SK-N-SH (cell line): ENCODE results near the gene TRPC3. TPM values are rescaled to one million over a fixed set of nuclear protein-coding genes. Genes with fewer than 3 reads are reported as not detected.

Source experiments
- CTCF ChIA-PET: fragments of 300-600, 350-600 bp; formaldehyde crosslinking; extraction: SDS; loops from one replicate; lab custom pipeline; 2021; lab: Yijun Ruan, JAX
- POLR2A ChIA-PET: fragments of 350-600 bp; sonication (Branson Sonifier 250); formaldehyde crosslinking; extraction: SDS; loops from one replicate; lab custom pipeline; 2020; ENCODE audit warnings: antibody characterized with exemption, inconsistent platforms; lab: Yijun Ruan, JAX
- DNase-seq: peaks from one replicate; pipeline ENCODE4 v3.0.0; 2012
- H2AFZ ChIP-seq: fragments of 200-600 bp; sonication (generic); 2 replicates; pipeline ENCODE4 v1.8.1; 2016; ENCODE audit warnings: antibody characterized with exemption, mild to moderate bottlenecking, low read depth
- H3F3A ChIP-seq: fragments of 200-600 bp; sonication (generic); replicated peaks from 2 replicates; pipeline ENCODE3; 2016; ENCODE audit warnings: antibody characterized with exemption, mild to moderate bottlenecking; ENCODE audit not compliant: insufficient read depth
- H3K27ac ChIP-seq, 2 experiments: fragments of 200-500 bp in 1 of 2; fragments of 200-600 bp in 1 of 2; sonication (Bioruptor generic) in 1 of 2; sonication (generic), shearing (Covaris generic) in 1 of 2; 2 replicates each; pipeline versions ENCODE4 v1.5.1 to v1.6.1; 2014 to 2016; ENCODE audit warnings: low read depth in 2 of 2, inconsistent platforms in 1 of 2, low read length in 1 of 2, mild to moderate bottlenecking in 1 of 2, mixed read lengths in 1 of 2
- H3K27me3 ChIP-seq: fragments of 200-600 bp; sonication (generic), shearing (Covaris generic); 2 replicates; pipeline ENCODE4 v1.6.1; 2016; ENCODE audit warnings: mixed run types; ENCODE audit not compliant: insufficient read depth
- H3K36me3 ChIP-seq, 2 experiments: fragments of 200-500 bp in 1 of 2; fragments of 200-600 bp in 1 of 2; sonication (Bioruptor generic) in 1 of 2; sonication (generic) in 1 of 2; replicated peaks in 1 of 2; 2 replicates each; pipeline versions ENCODE3 to v1.5.1; 2014 to 2016; ENCODE audit warnings: low read length in 1 of 2, mild to moderate bottlenecking in 1 of 2; ENCODE audit not compliant: insufficient read depth in 2 of 2, control insufficient read depth in 1 of 2
- H3K4me1 ChIP-seq, 2 experiments: fragments of 200-500 bp in 1 of 2; fragments of 200-600 bp in 1 of 2; sonication (Bioruptor generic) in 1 of 2; sonication (generic), shearing (Covaris generic) in 1 of 2; 2 replicates each; pipeline versions ENCODE4 v1.5.1 to v1.6.1; 2014 to 2016; ENCODE audit warnings: low read depth in 1 of 2, low read length in 1 of 2, mixed run types in 1 of 2; ENCODE audit not compliant: insufficient read depth in 2 of 2, control insufficient read depth in 1 of 2
- H3K4me2 ChIP-seq: fragments of 200-600 bp; sonication (generic), shearing (Covaris generic); 2 replicates; pipeline ENCODE4 v1.6.1; 2017; ENCODE audit warnings: mixed run types
- H3K4me3 ChIP-seq, 2 experiments: fragments of 200-500 bp in 1 of 2; fragments of 200-600 bp in 1 of 2; sonication (Bioruptor generic) in 1 of 2; sonication (generic), shearing (Covaris generic) in 1 of 2; 2 replicates each; pipeline versions ENCODE4 v1.5.1 to v1.8.1; 2014 to 2016; ENCODE audit warnings: low read depth in 2 of 2, inconsistent platforms in 1 of 2, low read length in 1 of 2, mild to moderate bottlenecking in 1 of 2, mixed read lengths in 1 of 2, moderate library complexity in 1 of 2
- H3K79me2 ChIP-seq: fragments of 200-600 bp; sonication (generic); 2 replicates; pipeline ENCODE4 v1.8.1; 2017; ENCODE audit warnings: mild to moderate bottlenecking; ENCODE audit not compliant: insufficient read depth
- H3K9ac ChIP-seq: fragments of 200-600 bp; sonication (generic); 2 replicates; pipeline ENCODE4 v1.6.1; 2017; ENCODE audit warnings: mixed run types
- H3K9me2 ChIP-seq: fragments of 200-600 bp; sonication (generic); 2 replicates; pipeline ENCODE4 v1.6.1; 2017; ENCODE audit warnings: mixed run types
- H3K9me3 ChIP-seq: fragments of 200-600 bp; sonication (generic); 2 replicates; pipeline ENCODE4 v1.6.1; 2017; ENCODE audit warnings: mixed run types, mild to moderate bottlenecking, moderate library complexity
- H4K20me1 ChIP-seq: fragments of 200-600 bp; sonication (generic); 2 replicates; pipeline ENCODE4 v1.6.1; 2017; ENCODE audit warnings: mild to moderate bottlenecking, mixed run types; ENCODE audit not compliant: insufficient read depth
- CHD2 ChIP-seq: fragments of 150-350 bp; IDR thresholded peaks from 2 replicates; pipeline ENCODE4 v1.6.1; 2018; ENCODE audit warnings: low read length; ENCODE audit not compliant: partially characterized antibody
- MEF2A ChIP-seq: IDR thresholded peaks from 2 replicates; pipeline ENCODE4 v1.4.0; 2012; ENCODE audit warnings: low read depth, borderline replicate concordance
- PBX3 ChIP-seq: IDR thresholded peaks from 2 replicates; pipeline ENCODE4; 2012
- POLR2AphosphoS5 ChIP-seq: IDR thresholded peaks from 2 replicates; pipeline ENCODE4 v1.6.1; 2012; ENCODE audit warnings: low read depth, low read length
- RFX5 ChIP-seq: IDR thresholded peaks from 2 replicates; pipeline ENCODE4 v1.6.1; 2012; ENCODE audit warnings: mild to moderate bottlenecking, improper control_type of control experiment, low read length
- TAF1 ChIP-seq: IDR thresholded peaks from 2 replicates; pipeline ENCODE4 v1.6.1; 2012; ENCODE audit warnings: low read depth, mild to moderate bottlenecking, low read length, moderate library complexity, borderline replicate concordance
- USF1 ChIP-seq: IDR thresholded peaks from 2 replicates; pipeline ENCODE4 v1.4.0; 2012; ENCODE audit warnings: low read depth, borderline replicate concordance
- WGBS: methylation state at CpG from one replicate; pipeline ENCODE4 v1.1.6; 2017; ENCODE audit warnings: low lambda C conversion rate; 5-methylcytosine and 5-hydroxymethylcytosine counted together
- polyA plus RNA-seq, 3 experiments: library from polyadenylated mRNA; depleted of rRNA; stranded (reverse); fragments of >200 nt; gene quantifications; 2 replicates each; pipeline ENCODE4 v1.2.3, GENCODE V29; 2012
- TF ChIP-seq, protein P1 (sequence below): fragments of 150-350 bp; IDR thresholded peaks from 2 replicates; pipeline ENCODE4 v1.6.1; 2016; ENCODE audit warnings: mild to moderate bottlenecking, low read depth, low read length
- TF ChIP-seq, protein P2 (sequence below): fragments of 200-600 bp; sonication (generic); IDR thresholded peaks from 2 replicates; pipeline ENCODE4 v1.6.1; 2017; ENCODE audit warnings: antibody characterized with exemption, mild to moderate bottlenecking, moderate library complexity

Gene TRPC3
- polyA plus RNA-seq, 1 of the 3 experiments (the other 2 are of a cell fraction): not detected

GRCh38 chr4:122000849-122001248 lies 49.0 kb upstream of the TRPC3 start (continued):
- no peak for TF ChIP-seq TAF1
- no peak for TF ChIP-seq RFX5
- TF ChIP-seq, protein P1, sequence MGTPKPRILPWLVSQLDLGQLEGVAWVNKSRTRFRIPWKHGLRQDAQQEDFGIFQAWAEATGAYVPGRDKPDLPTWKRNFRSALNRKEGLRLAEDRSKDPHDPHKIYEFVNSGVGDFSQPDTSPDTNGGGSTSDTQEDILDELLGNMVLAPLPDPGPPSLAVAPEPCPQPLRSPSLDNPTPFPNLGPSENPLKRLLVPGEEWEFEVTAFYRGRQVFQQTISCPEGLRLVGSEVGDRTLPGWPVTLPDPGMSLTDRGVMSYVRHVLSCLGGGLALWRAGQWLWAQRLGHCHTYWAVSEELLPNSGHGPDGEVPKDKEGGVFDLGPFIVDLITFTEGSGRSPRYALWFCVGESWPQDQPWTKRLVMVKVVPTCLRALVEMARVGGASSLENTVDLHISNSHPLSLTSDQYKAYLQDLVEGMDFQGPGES: no peak

DNA sequence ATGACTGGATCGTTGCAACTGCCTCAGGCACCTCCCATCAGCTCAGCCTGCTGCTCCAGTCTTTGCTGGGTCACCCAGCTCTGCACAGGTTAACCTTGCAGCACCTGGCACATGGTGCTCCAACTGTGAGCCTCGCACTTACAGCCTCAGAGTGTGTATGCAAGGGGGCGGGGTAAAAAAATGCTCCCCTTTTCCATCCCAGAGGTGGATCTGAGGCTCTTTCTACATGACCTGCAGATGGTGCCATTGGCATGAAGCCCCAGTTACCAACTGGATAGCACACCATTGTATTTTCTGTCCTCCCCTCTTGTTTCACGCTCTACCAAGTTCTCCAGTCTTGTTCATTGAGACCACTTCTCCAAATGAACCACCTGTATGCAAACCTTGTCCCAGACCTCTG lies 46.2 kb upstream of the TRPC3 start:
- H3K79me2 ChIP-seq: no peaks in the 10 kb centered on the region
- CTCF ChIA-PET: interaction anchor here (0.6 to 1.0 kb wide), 2 partner anchors 48 to 98 kb away, joined by 3 read pairs; no protein-coding TSS in a partner anchor
- H4K20me1 ChIP-seq: no peaks in the 10 kb centered on the region
- no peaks in the 10 kb centered on the region for H3F3A ChIP-seq
- no peak overlapping the region for H3K4me3 ChIP-seq
- WGBS: 0% methylated on average over 4 of the region's 4 CpGs
- H3K9ac ChIP-seq: no peak overlapping the region
- peaks cover 8% of the 10 kb centered on the region; the same call in 1 of the 2 replicates for H3K27me3 ChIP-seq
- POLR2A ChIA-PET: no interaction called here
- H3K27ac ChIP-seq: no peak overlapping the region
- no peaks in the 10 kb centered on the region for H3K9me2 ChIP-seq
- no peak overlapping the region for H3K4me2 ChIP-seq
- no peaks in the 10 kb centered on the region for H3K9me3 ChIP-seq
- TF ChIP-seq USF1: no peak
- no peak for TF ChIP-seq POLR2AphosphoS5
- TF ChIP-seq MEF2A: no peak
- TF ChIP-seq, protein P2, sequence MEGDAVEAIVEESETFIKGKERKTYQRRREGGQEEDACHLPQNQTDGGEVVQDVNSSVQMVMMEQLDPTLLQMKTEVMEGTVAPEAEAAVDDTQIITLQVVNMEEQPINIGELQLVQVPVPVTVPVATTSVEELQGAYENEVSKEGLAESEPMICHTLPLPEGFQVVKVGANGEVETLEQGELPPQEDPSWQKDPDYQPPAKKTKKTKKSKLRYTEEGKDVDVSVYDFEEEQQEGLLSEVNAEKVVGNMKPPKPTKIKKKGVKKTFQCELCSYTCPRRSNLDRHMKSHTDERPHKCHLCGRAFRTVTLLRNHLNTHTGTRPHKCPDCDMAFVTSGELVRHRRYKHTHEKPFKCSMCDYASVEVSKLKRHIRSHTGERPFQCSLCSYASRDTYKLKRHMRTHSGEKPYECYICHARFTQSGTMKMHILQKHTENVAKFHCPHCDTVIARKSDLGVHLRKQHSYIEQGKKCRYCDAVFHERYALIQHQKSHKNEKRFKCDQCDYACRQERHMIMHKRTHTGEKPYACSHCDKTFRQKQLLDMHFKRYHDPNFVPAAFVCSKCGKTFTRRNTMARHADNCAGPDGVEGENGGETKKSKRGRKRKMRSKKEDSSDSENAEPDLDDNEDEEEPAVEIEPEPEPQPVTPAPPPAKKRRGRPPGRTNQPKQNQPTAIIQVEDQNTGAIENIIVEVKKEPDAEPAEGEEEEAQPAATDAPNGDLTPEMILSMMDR: no peak
- no peak for TF ChIP-seq CHD2
- no peak for TF ChIP-seq PBX3
- H3K36me3 ChIP-seq: no peaks in the 10 kb centered on the region
- H2AFZ ChIP-seq: no peak overlapping the region
- no peaks in the 10 kb centered on the region for H3K4me1 ChIP-seq
- no peak for DNase-seq
